ENCODE measurements around the gene ASIC4.

The ASIC4 gene

DNA sequence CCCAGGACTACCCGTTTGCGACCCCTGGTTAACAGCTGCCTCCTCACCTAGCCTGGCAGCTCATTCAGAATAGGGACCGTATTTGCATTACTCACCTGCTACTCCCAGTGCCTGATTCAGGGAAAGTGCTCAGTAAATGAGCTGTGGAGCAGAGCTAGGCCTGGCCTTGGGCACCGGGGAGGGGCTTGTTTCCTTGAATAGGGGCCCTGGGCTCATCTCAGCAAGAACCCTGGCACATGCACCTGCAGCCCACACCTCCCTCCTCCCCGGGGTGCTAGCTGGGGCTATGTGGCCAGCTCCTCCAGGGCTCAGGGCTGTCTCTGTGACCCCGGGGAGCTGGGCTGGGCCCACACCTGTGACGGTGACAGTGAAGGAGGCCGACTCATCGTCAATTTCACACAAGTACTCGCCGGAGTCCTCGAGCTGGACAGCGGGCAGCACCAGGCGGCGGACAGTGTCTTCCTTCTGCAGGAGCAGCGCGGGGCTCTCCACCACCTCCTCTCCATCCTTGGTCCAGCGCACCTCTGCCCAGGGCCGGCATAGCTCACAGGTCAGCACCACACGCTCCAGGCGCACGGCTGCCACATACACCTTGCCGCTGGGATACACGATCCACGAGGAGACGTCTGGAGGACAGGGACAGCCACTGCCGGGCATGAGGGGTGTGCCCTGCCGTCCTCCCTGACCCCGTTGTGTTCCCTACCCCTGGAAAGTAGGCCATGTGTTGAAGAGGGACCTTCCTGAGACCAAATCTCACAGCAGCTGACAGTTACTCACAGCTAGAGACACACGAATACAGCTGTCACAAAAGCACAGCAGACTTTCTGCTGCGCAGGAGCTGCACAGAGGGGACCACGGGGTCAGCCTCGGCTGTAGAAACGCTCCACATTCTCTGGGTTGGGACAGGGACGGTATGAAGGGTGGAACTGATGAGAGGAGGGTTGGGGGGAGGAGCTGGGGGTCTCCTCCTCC is 48.1 kb downstream of the ASIC4 start:
- Histone ChIP-seq H3K27me3 (replicated peaks; ENCODE audit: control insufficient read depth, insufficient read depth, low read length) (peaks cover 1% of the 10 kb centered on the region), H3K36me3 (ENCODE audit: control insufficient read depth, insufficient read depth, low read length) (no peaks in the 10 kb centered on the region), H3K4me3 (replicated peaks; ENCODE audit: low read depth, low read length) (no peak overlapping the region)
- TF ChIP-seq, protein P1, sequence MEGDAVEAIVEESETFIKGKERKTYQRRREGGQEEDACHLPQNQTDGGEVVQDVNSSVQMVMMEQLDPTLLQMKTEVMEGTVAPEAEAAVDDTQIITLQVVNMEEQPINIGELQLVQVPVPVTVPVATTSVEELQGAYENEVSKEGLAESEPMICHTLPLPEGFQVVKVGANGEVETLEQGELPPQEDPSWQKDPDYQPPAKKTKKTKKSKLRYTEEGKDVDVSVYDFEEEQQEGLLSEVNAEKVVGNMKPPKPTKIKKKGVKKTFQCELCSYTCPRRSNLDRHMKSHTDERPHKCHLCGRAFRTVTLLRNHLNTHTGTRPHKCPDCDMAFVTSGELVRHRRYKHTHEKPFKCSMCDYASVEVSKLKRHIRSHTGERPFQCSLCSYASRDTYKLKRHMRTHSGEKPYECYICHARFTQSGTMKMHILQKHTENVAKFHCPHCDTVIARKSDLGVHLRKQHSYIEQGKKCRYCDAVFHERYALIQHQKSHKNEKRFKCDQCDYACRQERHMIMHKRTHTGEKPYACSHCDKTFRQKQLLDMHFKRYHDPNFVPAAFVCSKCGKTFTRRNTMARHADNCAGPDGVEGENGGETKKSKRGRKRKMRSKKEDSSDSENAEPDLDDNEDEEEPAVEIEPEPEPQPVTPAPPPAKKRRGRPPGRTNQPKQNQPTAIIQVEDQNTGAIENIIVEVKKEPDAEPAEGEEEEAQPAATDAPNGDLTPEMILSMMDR (IDR thresholded peaks at IDR 0.05; ENCODE audit: insufficient read depth, low read length, poor library complexity, severe bottlenecking): no peak
- no peak for DNase-seq (ENCODE audit: extremely low read depth, insufficient read length)

DNA sequence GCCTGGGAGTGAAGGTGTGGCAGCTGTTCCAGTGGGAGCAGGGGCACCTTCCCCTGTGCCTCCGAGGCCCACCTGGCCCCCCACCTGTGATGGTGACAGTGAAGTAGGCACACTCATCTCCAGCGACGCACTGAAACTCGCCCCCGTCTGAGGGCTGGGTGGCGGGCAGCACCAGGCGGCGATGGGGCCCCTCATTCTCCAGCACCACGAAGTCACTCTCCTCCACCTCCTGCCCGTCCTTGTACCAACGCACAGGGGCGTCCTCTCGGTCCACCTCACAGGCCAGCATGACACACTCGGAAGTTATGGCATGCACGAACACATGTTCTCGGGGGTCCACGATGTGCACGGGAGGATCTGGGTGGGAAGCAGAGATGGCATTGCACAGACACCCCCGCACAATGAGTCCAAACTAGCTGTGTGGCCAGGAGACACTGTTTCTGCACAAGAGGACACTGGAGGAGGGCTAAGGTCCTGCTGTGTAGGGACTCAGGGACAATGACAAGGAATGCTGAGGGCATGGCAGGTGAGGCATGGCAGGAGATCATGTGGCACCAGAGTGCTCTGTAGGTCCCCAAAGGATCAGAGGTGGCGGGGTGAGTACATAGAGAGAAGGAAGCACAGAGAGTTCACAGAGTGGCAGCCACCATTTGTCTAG is 49.1 kb downstream of the ASIC4 start:
- Histone ChIP-seq H3K27me3 (replicated peaks; ENCODE audit: control insufficient read depth, insufficient read depth, low read length) (peaks cover 1% of the 10 kb centered on the region), H3K4me3 (replicated peaks; ENCODE audit: low read depth, low read length) (no peak overlapping the region), H3K36me3 (ENCODE audit: control insufficient read depth, insufficient read depth, low read length) (no peaks in the 10 kb centered on the region)
- no peak for DNase-seq (ENCODE audit: extremely low read depth, insufficient read length)
- TF ChIP-seq, protein P1 (IDR thresholded peaks at IDR 0.05; ENCODE audit: insufficient read depth, low read length, poor library complexity, severe bottlenecking): no peak

DNA sequence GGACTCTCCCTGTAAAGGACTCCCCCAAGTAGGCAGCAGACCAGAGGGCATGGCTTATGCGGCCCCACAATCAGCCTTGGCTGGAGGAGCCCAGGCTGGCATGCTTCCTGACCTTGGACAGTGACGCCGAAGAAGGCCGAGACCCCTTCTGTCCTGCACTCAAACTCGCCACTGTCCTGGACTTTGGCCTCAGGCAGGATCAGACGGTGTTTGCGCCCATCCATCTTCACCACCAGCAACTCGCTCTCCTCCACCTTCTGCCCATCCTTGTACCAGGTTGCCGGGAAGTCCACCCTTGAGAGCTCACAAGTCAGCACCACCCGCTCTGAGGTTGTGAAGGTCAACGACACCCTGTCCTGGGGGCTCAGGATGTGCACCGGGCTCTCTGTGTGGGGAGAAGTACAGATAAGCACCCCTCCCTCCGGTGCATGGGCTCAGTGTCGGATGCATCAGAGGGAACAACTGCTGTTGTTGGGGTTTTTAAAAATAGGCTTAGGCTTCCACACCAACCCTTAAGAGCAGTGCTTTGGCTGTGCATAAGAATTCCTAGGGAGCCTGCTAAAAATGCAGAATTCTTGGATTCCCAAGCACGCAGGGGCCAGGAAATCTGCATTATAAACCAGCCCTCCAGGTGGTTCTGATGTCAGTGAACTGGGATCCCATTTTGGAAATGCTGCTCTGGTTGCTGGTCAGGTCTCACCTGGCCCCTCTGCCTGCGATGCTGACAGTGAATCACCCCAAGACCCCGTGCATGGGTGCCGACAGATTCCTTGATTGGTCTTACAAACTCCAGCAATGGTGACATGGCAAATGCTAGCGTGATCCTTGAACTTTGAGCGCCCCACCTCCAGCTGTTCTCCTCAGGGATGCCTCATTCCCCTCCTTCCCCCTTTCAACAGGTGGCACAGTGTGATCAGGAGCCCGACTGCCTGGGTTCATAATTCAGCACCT is 51.1 kb downstream of the ASIC4 start:
- DNase-seq (ENCODE audit: extremely low read depth, insufficient read length): no peak

DNA sequence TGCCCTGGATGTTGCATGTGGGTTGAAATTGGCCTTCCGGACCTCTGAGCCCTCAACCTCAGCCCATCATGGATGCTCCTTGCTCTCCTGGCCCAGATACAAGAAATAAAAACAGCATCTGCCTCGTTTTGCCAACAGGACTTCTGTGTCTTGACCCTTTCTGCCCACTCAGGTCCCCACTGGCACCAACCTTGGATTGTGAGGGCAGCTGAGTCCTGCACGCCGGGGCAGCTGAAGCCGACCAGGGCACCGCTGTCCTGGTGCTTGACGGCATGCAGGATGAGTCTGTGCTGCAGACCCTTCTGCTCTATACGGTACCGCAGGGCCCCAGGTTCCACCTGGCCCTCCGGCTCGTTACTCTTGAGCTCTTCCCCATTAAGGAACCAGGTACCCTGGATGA is 52.4 kb downstream of the ASIC4 start:
- H3K27me3 ChIP-seq (replicated peaks; ENCODE audit: control insufficient read depth, insufficient read depth, low read length): peaks cover 1% of the 10 kb centered on the region
- DNase-seq (ENCODE audit: extremely low read depth, insufficient read length): no peak
- TF ChIP-seq, protein P1 (IDR thresholded peaks at IDR 0.05; ENCODE audit: insufficient read depth, low read length, poor library complexity, severe bottlenecking): no peak
- H3K4me3 ChIP-seq (replicated peaks; ENCODE audit: low read depth, low read length): no peak overlapping the region
- no peaks in the 10 kb centered on the region for H3K36me3 ChIP-seq (ENCODE audit: control insufficient read depth, insufficient read depth, low read length)

More for the DNA sequence above, 51.1 kb downstream of the ASIC4 start:
- no peak overlapping the region for H3K4me3 ChIP-seq (replicated peaks; ENCODE audit: low read depth, low read length)
- H3K27me3 ChIP-seq (replicated peaks; ENCODE audit: control insufficient read depth, insufficient read depth, low read length): peaks cover 1% of the 10 kb centered on the region
- no peaks in the 10 kb centered on the region for H3K36me3 ChIP-seq (ENCODE audit: control insufficient read depth, insufficient read depth, low read length)
- TF ChIP-seq, protein P1 (IDR thresholded peaks at IDR 0.05; ENCODE audit: insufficient read depth, low read length, poor library complexity, severe bottlenecking): no peak

DNA sequence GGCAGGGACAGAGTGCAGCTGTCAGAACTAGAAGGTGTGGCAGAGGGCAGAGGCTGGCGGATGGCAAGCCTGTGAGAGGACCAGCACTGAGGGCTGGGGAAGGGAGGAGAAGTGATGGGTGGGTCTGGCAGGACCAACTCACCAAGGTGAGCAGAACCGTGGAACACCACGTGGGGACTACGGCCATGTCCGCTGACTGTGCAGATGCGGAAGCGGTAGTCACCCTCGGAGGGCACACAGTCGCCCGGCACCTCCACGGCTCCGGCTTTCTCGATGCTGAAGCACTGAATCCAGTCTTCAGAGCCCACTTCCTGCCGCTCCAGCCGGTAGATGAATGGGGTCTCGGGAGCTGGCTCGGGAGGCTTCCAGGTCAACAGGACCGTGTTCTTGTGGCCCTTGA is 52.8 kb downstream of the ASIC4 start:
- TF ChIP-seq, protein P1 (IDR thresholded peaks at IDR 0.05; ENCODE audit: insufficient read depth, low read length, poor library complexity, severe bottlenecking): no peak
- no peaks in the 10 kb centered on the region for H3K36me3 ChIP-seq (ENCODE audit: control insufficient read depth, insufficient read depth, low read length)
- H3K27me3 ChIP-seq (replicated peaks; ENCODE audit: control insufficient read depth, insufficient read depth, low read length): peaks cover 1% of the 10 kb centered on the region
- H3K4me3 ChIP-seq (replicated peaks; ENCODE audit: low read depth, low read length): no peak overlapping the region
- no peak for DNase-seq (ENCODE audit: extremely low read depth, insufficient read length)

Data from GM06990 (cell line).